ENCODE results near the gene ZNF319.

DNA sequence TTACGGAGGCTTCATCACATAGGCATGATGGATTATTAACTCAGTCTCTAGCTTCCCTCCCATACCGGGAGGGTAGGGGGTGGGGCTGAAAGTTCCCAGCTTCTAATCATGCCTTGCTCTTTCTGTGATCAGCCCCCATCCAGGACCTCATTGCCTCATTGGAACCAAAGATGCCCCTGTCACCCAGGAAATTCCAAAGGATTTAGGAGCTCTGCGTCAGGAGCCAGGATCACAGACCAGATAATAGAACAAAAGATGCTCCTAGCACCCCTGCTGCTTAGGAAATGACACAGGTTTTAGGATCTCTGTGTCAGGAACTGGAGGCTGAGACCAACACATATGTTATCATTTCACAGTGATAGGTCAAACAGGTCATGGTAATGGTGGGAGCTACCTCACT lies 10.4 kb upstream of the ZNF319 start:
- TF ChIP-seq CTCF (conservative IDR thresholded peaks at IDR 0.05): no peak
- no peak for TF ChIP-seq ZFX (IDR thresholded peaks at IDR 0.05)
